GM04504 (cell line): ENCODE data around the gene PCDHB7.
"Not testable (repeated sequence)": the region's sequence is repeated elsewhere in the genome, so short reads cannot be mapped to it uniquely, and the experiment has no call there.

Experiments used
- DNase-seq: peaks from one replicate; pipeline ENCODE4 v3.0.0-alpha.2; 2012; ENCODE audit warnings: low read depth

The PCDHB7 gene

DNA sequence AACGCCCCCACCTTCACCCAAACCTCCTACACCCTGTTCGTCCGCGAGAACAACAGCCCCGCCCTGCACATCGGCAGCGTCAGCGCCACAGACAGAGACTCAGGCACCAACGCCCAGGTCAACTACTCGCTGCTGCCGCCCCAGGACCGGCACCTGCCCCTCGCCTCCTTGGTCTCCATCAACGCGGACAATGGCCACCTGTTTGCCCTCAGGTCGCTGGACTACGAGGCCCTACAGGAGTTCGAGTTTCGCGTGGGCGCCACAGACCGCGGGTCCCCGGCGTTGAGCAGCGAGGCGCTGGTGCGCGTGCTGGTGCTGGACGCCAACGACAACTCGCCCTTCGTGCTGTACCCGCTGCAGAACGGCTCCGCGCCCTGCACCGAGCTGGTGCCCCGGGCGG lies 52.4 kb downstream of the PCDHB7 start:
- DNase-seq = not testable (repeated sequence)

GRCh38 chr5:141225421-141225820 lies 53.0 kb downstream of the PCDHB7 start:
- not testable (repeated sequence) for DNase-seq
